Stimulated activated CD4-positive, alpha-beta T cell treated with anti-CD3 and anti-CD28 coated beads, Interleukin-4, amount 100 ng/mL, for 24 hours (primary cell): Measurements from ENCODE around the gene PAX6.
"Not testable (repeated sequence)": the region's sequence is repeated elsewhere in the genome, so short reads cannot be mapped to it uniquely, and the experiment has no call there.

Experiments used
- DNase-seq: peaks from one replicate; pipeline ENCODE4 v3.0.0-alpha.2; 2020

Gene PAX6

GRCh38 chr11:31763296-31763695 lies 47.8 kb downstream of the PAX6 start:
- no peak for DNase-seq

- DNase-seq: no peak
Observed at GRCh38 chr11:31761636-31762035, 49.5 kb downstream of the PAX6 start.

- DNase-seq: no peak
Observed at GRCh38 chr11:31757260-31757835, 53.8 kb downstream of the PAX6 start.

GRCh38 chr11:31747581-31747980 lies 63.5 kb downstream of the PAX6 start:
- no peak for DNase-seq

- DNase-seq: not testable (repeated sequence)
Observed at GRCh38 chr11:31740731-31741368, 70.3 kb downstream of the PAX6 start.

- no peak for DNase-seq
Observed at GRCh38 chr11:31740131-31740530, 71.0 kb downstream of the PAX6 start.
